ENCODE data around the gene FOXE3. TPM values are rescaled to one million over a fixed set of nuclear protein-coding genes. Genes with fewer than 3 reads are reported as not detected.

FOXE3 gene
- total RNA-seq, 6 experiments from 2014 or later = not detected

DNA sequence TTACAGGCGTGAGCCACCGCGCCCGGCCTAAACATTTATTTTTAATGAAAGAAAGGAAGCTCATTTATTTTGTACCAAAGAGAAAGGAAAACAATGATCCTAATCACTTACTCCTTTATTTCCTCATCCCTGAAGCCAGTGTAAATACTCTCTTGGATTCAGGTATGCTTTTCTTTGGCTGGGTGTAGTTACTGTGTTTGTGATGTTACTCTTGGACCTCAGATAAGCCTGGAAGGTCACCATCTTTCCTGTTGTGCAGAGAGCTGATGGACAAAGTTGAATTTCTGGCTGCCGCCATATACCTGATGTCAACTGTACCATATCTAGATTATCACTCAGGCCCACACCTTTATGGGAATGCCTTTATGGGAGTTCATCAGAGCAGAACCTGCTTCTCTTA lies 35.4 kb upstream of the FOXE3 start:
- H3K4me1 Mint-ChIP-seq (ENCODE audit: low read depth) = no peaks in the 10 kb centered on the region
- H3K36me3 Mint-ChIP-seq (ENCODE audit: low read depth) = peaks cover 14% of the 10 kb centered on the region; the same call in 1 of the 2 replicates
- TF ChIP-seq, protein P1, sequence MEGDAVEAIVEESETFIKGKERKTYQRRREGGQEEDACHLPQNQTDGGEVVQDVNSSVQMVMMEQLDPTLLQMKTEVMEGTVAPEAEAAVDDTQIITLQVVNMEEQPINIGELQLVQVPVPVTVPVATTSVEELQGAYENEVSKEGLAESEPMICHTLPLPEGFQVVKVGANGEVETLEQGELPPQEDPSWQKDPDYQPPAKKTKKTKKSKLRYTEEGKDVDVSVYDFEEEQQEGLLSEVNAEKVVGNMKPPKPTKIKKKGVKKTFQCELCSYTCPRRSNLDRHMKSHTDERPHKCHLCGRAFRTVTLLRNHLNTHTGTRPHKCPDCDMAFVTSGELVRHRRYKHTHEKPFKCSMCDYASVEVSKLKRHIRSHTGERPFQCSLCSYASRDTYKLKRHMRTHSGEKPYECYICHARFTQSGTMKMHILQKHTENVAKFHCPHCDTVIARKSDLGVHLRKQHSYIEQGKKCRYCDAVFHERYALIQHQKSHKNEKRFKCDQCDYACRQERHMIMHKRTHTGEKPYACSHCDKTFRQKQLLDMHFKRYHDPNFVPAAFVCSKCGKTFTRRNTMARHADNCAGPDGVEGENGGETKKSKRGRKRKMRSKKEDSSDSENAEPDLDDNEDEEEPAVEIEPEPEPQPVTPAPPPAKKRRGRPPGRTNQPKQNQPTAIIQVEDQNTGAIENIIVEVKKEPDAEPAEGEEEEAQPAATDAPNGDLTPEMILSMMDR (IDR thresholded peaks at IDR 0.05) = no peak
- H3K4me3 Mint-ChIP-seq = no peak overlapping the region
- H3K27ac Mint-ChIP-seq = no peak overlapping the region
- no peak for DNase-seq
- H3K27me3 Mint-ChIP-seq (ENCODE audit: insufficient read depth) = peaks cover 2% of the 10 kb centered on the region; the same call in 1 of the 2 replicates
- no peaks in the 10 kb centered on the region for H3K9me3 Mint-ChIP-seq

DNA sequence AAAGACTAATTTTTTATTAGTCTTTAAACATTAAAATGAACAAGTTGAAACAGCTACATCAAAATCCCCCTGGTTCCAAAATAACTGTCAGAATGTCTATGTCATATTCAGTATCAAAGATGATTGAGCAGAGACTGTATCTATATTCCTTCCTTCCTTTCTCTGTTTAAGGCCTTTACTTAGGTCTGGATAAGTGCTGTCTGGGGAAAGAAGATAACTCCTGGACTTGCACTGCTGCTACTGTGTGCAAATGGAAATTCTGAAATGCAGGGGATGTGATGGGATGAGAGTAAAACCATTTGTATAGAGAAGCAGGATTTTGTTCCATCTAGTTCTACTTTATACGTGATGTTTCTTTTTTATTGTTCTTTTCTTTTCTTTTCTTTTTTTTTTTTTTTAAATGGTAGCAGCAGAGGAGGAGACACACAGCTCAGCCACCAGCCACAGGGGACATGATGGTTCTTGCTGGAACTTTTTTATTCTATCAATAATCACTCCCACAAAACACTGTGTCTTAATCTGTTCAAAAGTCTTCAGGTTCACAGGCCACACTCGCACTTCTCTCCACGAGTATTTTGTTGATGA lies 33.6 kb upstream of the FOXE3 start:
- DNase-seq = no peak
- no peaks in the 10 kb centered on the region for H3K9me3 Mint-ChIP-seq
- H3K27ac Mint-ChIP-seq = no peak overlapping the region
- TF ChIP-seq, protein P1 (IDR thresholded peaks at IDR 0.05) = no peak
- H3K4me3 Mint-ChIP-seq = no peak overlapping the region
- H3K36me3 Mint-ChIP-seq (ENCODE audit: low read depth) = peaks cover 14% of the 10 kb centered on the region; the same call in 1 of the 2 replicates
- peaks cover 2% of the 10 kb centered on the region; the same call in 1 of the 2 replicates for H3K27me3 Mint-ChIP-seq (ENCODE audit: insufficient read depth)
- peaks cover 1% of the 10 kb centered on the region for H3K4me1 Mint-ChIP-seq (ENCODE audit: low read depth)

DNA sequence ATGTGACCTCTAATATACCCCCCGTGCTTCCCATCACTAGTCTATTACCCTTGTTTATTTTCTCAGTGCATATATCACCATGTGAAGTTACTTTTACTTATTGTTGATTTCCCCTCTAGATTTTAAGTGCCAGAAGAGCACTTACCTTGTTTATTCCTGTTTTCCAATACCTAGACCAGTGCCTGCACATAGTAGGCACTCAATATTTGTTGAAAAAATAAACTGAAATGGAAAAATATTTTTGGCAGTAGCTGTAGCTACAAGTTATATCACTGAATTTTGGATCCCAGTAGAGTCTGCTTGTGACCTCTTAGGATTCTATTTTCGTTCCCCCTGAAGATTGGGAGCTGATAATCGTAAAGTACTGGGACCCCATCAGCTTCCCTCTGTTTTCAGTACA lies 32.0 kb upstream of the FOXE3 start:
- TF ChIP-seq, protein P1 (IDR thresholded peaks at IDR 0.05) = no peak
- H3K36me3 Mint-ChIP-seq (ENCODE audit: low read depth) = peaks cover 14% of the 10 kb centered on the region; the same call in 1 of the 2 replicates
- peaks cover 4% of the 10 kb centered on the region; the same call in 1 of the 2 replicates for H3K27me3 Mint-ChIP-seq (ENCODE audit: insufficient read depth)
- no peak overlapping the region for H3K4me3 Mint-ChIP-seq
- H3K9me3 Mint-ChIP-seq = no peaks in the 10 kb centered on the region
- DNase-seq = no peak
- no peak overlapping the region for H3K27ac Mint-ChIP-seq
- peaks cover 16% of the 10 kb centered on the region for H3K4me1 Mint-ChIP-seq (ENCODE audit: low read depth)

DNA sequence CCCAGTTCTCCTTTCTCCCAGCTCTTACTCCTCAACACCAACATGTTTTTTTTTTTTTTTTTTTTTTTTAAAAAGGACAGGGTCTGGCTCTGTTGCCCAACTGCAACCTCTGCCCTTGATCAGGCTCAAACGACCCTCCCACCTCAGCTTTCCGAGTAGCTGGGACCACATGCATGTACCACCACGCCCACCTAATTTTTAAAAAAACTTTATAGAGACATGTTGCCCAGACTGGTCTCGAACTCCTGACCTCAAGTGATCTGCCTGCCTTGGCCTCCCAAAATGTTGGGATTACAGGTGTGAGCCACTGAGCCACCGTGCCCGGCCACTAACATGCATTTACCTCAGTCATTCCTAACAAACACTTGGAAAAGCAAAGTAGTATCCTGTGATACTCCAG lies 31.1 kb upstream of the FOXE3 start:
- Mint-ChIP-seq H3K36me3 (ENCODE audit: low read depth) (0 out of 2 replicates have a peak, but pooled peaks cover 8% of the 10 kb centered on the region), H3K4me1 (ENCODE audit: low read depth) (peaks cover 18% of the 10 kb centered on the region), H3K4me3 (no peak overlapping the region), H3K27ac (no peak overlapping the region), H3K9me3 (no peaks in the 10 kb centered on the region), H3K27me3 (ENCODE audit: insufficient read depth) (peaks cover 6% of the 10 kb centered on the region; the same call in 1 of the 2 replicates)
- TF ChIP-seq, protein P1 (IDR thresholded peaks at IDR 0.05) = no peak
- DNase-seq = no peak

DNA sequence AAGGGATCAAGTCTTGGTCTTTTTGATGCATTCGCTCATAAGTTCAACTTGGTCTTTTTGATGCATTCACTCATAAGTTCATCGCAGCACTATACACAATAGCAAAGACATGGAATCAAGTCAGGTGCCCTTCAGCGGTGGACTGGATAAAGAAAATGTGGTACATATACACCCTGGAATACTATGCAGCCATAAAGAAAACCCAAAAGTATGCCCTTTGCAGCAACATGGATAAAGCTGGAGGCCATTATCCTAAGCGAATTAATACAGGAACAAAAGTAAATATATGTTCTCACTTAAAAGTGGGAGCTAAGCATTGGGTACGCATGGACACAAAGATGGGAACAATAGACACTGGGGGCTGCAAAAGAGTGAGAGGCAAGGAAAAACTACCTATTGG lies 29.8 kb upstream of the FOXE3 start:
- Mint-ChIP-seq H3K36me3 (ENCODE audit: low read depth) (0 out of 2 replicates have a peak, but pooled peaks cover 8% of the 10 kb centered on the region), H3K4me1 (ENCODE audit: low read depth) (peaks cover 18% of the 10 kb centered on the region), H3K27ac (no peak overlapping the region), H3K27me3 (ENCODE audit: insufficient read depth) (peaks cover 6% of the 10 kb centered on the region; the same call in 1 of the 2 replicates), H3K4me3 (no peak overlapping the region), H3K9me3 (no peaks in the 10 kb centered on the region)
- TF ChIP-seq, protein P1 (IDR thresholded peaks at IDR 0.05) = no peak
- no peak for DNase-seq
